Stimulated activated CD8-positive, alpha-beta memory T cell treated with anti-CD3 and anti-CD28 coated beads, Interleukin-4, amount 100 ng/mL, for 24 hours (primary cell): ENCODE data around the gene ZNF749.
"Not testable (repeated sequence)": the region's sequence is repeated elsewhere in the genome, so short reads cannot be mapped to it uniquely, and the experiment has no call there.

Source experiments
- DNase-seq: peaks from one replicate; pipeline ENCODE4 v3.0.0-alpha.2; 2020; ENCODE audit warnings: low read depth

The ZNF749 gene

GRCh38 chr19:57466489-57466888 lies 31.4 kb downstream of the ZNF749 start:
- DNase-seq = no peak

DNA sequence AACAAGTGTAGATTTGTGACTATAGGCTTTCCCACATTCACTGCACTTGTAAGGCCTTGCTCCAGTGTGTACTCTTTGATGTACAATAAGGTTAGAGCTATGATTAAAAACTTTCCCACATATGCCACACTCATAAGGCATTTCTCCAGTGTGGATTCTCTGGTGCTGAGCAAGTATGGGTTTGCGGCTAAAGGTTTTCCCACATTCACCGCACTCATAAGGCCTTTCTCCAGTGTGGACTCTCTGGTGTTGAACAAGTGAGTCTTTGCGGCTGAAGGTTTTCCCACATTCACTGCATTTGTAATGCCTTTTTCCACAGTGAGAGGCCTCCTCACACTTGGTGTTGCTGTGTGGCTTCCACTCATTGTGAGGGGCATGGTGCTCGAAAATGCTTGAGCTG lies 38.5 kb downstream of the ZNF749 start:
- no peak for DNase-seq

DNA sequence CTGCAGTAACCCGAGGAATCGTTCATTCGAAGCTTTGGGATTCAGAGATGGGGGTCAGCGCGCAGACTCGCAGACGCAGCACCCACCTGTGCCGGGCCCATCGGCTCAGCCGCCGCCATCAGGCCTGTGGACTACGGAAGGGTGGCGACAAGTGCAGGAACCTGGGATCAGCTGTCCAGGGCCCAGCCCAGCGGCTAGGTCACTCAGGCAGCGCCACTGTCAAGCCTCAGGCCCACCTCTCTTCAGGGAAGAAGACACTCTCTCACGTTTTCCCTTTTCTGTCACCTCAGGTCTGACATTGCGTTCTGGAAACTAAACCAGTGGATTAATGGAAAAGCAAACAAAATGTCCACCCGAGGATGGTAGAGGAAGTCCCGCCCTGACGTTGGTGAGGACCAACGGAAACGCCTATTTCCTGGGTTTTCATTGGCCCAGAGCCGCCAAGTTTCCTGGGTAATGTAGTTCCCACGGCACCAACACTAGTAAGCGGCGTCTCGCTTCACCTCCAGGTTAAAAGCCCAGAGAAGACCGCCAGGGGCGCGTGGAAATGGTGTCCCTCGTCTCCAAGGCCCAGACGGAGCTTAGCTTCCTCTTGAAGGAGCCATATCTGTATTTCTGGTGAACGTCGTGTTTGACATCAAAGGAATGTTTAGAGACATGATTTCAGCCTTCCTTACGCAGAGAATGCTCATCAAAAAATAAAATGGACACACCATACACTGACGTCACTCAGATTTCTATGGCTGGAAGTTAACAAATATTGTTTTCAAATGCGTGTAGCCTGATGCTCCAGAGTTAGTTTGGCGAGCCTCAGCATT lies 42.3 kb downstream of the ZNF749 start, which contains the start of gene ZNF772:
TSS of gene ZNF772 (minus strand) at position 376 of the 818 bp plus-strand sequence. CDS start at position 119, 257 bp downstream.
- DNase-seq = peak; percentile 74

- peak; percentile 91 for DNase-seq
These were observed 52.6 kb downstream of the ZNF749 start, which contains the start of gene ZNF419 for GRCh38 chr19:57487477-57488298. Gene ZNF419 (plus strand): TSS chr19:57487750. CDS start chr19:57487951, 201 bp downstream.

DNA sequence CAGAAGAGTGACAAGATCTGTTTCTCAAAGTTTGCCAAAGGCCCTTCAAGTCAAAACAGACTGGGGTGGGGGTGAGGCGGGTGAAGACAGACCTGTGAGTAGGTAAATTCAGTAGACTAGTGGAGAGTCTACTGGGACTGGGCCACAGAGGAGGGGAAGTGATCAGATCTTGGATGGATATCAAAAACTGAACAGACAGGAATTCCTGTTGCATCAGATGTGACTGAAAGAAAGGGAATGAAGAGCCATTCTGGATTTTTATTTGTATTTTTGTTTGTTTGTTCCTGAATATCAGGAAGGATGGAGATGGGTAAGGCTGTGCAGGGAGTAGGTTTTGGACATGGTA lies 53.1 kb downstream of the ZNF749 start:
- DNase-seq = not testable (repeated sequence)
